ENCODE measurements around the gene DDX1.

DDX1 gene

GRCh38 chr2:15596350-15596749, 4.7 kb downstream of the DDX1 start:
- H2AFZ ChIP-seq (ENCODE audit: low read depth, low read length) = no peak overlapping the region
- DNase-seq = no peak
- no peak overlapping the region for H2BK15ac ChIP-seq (ENCODE audit: low read depth, poor library complexity, severe bottlenecking)
- H4K8ac ChIP-seq (ENCODE audit: low read length) = no peak overlapping the region
- no peak overlapping the region for H3K4me2 ChIP-seq (ENCODE audit: low read length, poor library complexity, severe bottlenecking)
- H2BK5ac ChIP-seq (ENCODE audit: low read depth, low read length, poor library complexity, severe bottlenecking) = no peak overlapping the region
- H3K27me3 ChIP-seq (ENCODE audit: control insufficient read depth in 1 of 2, insufficient read depth in 1 of 2, low read length in 2 of 2) = no peaks in the 10 kb centered on the region
- H3K4me1 ChIP-seq (ENCODE audit: control insufficient read depth, insufficient read depth, low read depth, low read length) = peaks cover 2% of the 10 kb centered on the region
- H2BK12ac ChIP-seq (ENCODE audit: low read length in 2 of 2) = no peak overlapping the region
- H3K36me3 ChIP-seq (ENCODE audit: control insufficient read depth in 1 of 2, insufficient read depth in 2 of 2, low read depth in 1 of 2, low read length in 2 of 2) = peaks cover 7 to 66% of the 10 kb centered on the region in 2 experiments
- H3K23ac ChIP-seq (ENCODE audit: low read length in 2 of 2) = no peak overlapping the region
- H3K9me3 ChIP-seq (ENCODE audit: control insufficient read depth, low read length) = no peaks in the 10 kb centered on the region
- H3K4me3 ChIP-seq (ENCODE audit: insufficient read depth in 1 of 2, low read depth in 1 of 2, low read length in 2 of 2) = no peak overlapping the region
- H2AK5ac ChIP-seq (ENCODE audit: low read length, severe bottlenecking) = no peak overlapping the region
- H3K9ac ChIP-seq (ENCODE audit: low read length) = peak overlapping the region; percentile 2
- H4K91ac ChIP-seq (ENCODE audit: low read length) = no peak overlapping the region
- no peak overlapping the region for H3K4ac ChIP-seq (ENCODE audit: low read depth in 1 of 2, low read length in 2 of 2)
- peaks cover 15% of the 10 kb centered on the region for H3K79me1 ChIP-seq (replicated peaks; ENCODE audit: low read length, poor library complexity, severe bottlenecking)
- H3K18ac ChIP-seq (ENCODE audit: low read depth in 1 of 2, low read length in 2 of 2) = no peak overlapping the region
- H3K27ac ChIP-seq (ENCODE audit: low read length, poor library complexity, severe bottlenecking) = no peak overlapping the region
- 97% methylated on average over 2 of the region's 2 CpGs for WGBS
- no peak overlapping the region for H3K14ac ChIP-seq (ENCODE audit: low read length in 2 of 2)
- H2BK120ac ChIP-seq (ENCODE audit: low read depth, low read length) = no peak overlapping the region

- no peak overlapping the region for H4K8ac ChIP-seq (ENCODE audit: low read length)
- H3K4me3 ChIP-seq (ENCODE audit: insufficient read depth in 1 of 2, low read depth in 1 of 2, low read length in 2 of 2) = no peak overlapping the region
- H2BK15ac ChIP-seq (ENCODE audit: low read depth, poor library complexity, severe bottlenecking) = no peak overlapping the region
- peaks cover 16% of the 10 kb centered on the region for H3K79me1 ChIP-seq (replicated peaks; ENCODE audit: low read length, poor library complexity, severe bottlenecking)
- H3K23ac ChIP-seq (ENCODE audit: low read length in 2 of 2) = no peak overlapping the region
- no peak overlapping the region for H3K14ac ChIP-seq (ENCODE audit: low read length in 2 of 2)
- H3K4ac ChIP-seq (ENCODE audit: low read depth in 1 of 2, low read length in 2 of 2) = no peak overlapping the region
- H3K27ac ChIP-seq (ENCODE audit: low read length, poor library complexity, severe bottlenecking) = no peak overlapping the region
- no peak overlapping the region for H3K4me2 ChIP-seq (ENCODE audit: low read length, poor library complexity, severe bottlenecking)
- H4K91ac ChIP-seq (ENCODE audit: low read length) = no peak overlapping the region
- 79% methylated on average over 2 of the region's 4 CpGs for WGBS
- no peak overlapping the region for H2BK12ac ChIP-seq (ENCODE audit: low read length in 2 of 2)
- no peaks in the 10 kb centered on the region for H3K27me3 ChIP-seq (ENCODE audit: control insufficient read depth in 1 of 2, insufficient read depth in 1 of 2, low read length in 2 of 2)
- H2AK5ac ChIP-seq (ENCODE audit: low read length, severe bottlenecking) = no peak overlapping the region
- H3K18ac ChIP-seq (ENCODE audit: low read depth in 1 of 2, low read length in 2 of 2) = no peak overlapping the region
- H2AFZ ChIP-seq (ENCODE audit: low read depth, low read length) = no peak overlapping the region
- no peak overlapping the region for H3K9ac ChIP-seq (ENCODE audit: low read length)
- peaks cover 2% of the 10 kb centered on the region for H3K4me1 ChIP-seq (ENCODE audit: control insufficient read depth, insufficient read depth, low read depth, low read length)
- H3K36me3 ChIP-seq (ENCODE audit: control insufficient read depth in 1 of 2, insufficient read depth in 2 of 2, low read depth in 1 of 2, low read length in 2 of 2) = peaks cover 7 to 72% of the 10 kb centered on the region in 2 experiments
- no peaks in the 10 kb centered on the region for H3K9me3 ChIP-seq (ENCODE audit: control insufficient read depth, low read length)
- no peak overlapping the region for H2BK120ac ChIP-seq (ENCODE audit: low read depth, low read length)
- H2BK5ac ChIP-seq (ENCODE audit: low read depth, low read length, poor library complexity, severe bottlenecking) = no peak overlapping the region
- DNase-seq = no peak
These were observed 5.3 kb downstream of the DDX1 start for GRCh38 chr2:15596968-15597367.

- Histone ChIP-seq H3K14ac (ENCODE audit: low read length in 2 of 2) (no peak overlapping the region), H3K4me3 (ENCODE audit: insufficient read depth in 1 of 2, low read depth in 1 of 2, low read length in 2 of 2) (no peak overlapping the region), H2BK5ac (ENCODE audit: low read depth, low read length, poor library complexity, severe bottlenecking) (no peak overlapping the region), H3K4ac (ENCODE audit: low read depth in 1 of 2, low read length in 2 of 2) (no peak overlapping the region), H2AK5ac (ENCODE audit: low read length, severe bottlenecking) (no peak overlapping the region), H3K9me3 (ENCODE audit: control insufficient read depth, low read length) (no peaks in the 10 kb centered on the region), H3K27ac (ENCODE audit: low read length, poor library complexity, severe bottlenecking) (no peak overlapping the region), H3K36me3 (ENCODE audit: control insufficient read depth in 1 of 2, insufficient read depth in 2 of 2, low read depth in 1 of 2, low read length in 2 of 2) (peaks cover 16 to 97% of the 10 kb centered on the region in 2 experiments), H3K23ac (ENCODE audit: low read length in 2 of 2) (no peak overlapping the region), H2BK15ac (ENCODE audit: low read depth, poor library complexity, severe bottlenecking) (no peak overlapping the region), H2BK120ac (ENCODE audit: low read depth, low read length) (no peak overlapping the region), H4K91ac (ENCODE audit: low read length) (no peak overlapping the region), H4K8ac (ENCODE audit: low read length) (no peak overlapping the region), H3K9ac (ENCODE audit: low read length) (no peak overlapping the region), H3K79me1 (replicated peaks; ENCODE audit: low read length, poor library complexity, severe bottlenecking) (peaks cover 21% of the 10 kb centered on the region), H3K27me3 (ENCODE audit: control insufficient read depth in 1 of 2, insufficient read depth in 1 of 2, low read length in 2 of 2) (no peaks in the 10 kb centered on the region), H2AFZ (ENCODE audit: low read depth, low read length) (no peak overlapping the region), H3K18ac (ENCODE audit: low read depth in 1 of 2, low read length in 2 of 2) (no peak overlapping the region), H3K4me1 (ENCODE audit: control insufficient read depth, insufficient read depth, low read depth, low read length) (no peaks in the 10 kb centered on the region), H2BK12ac (ENCODE audit: low read length in 2 of 2) (no peak overlapping the region), H3K4me2 (ENCODE audit: low read length, poor library complexity, severe bottlenecking) (no peak overlapping the region)
- no peak for DNase-seq
- WGBS = 94% methylated on average over 1 of the region's 1 CpG
These were observed 8.3 kb downstream of the DDX1 start for GRCh38 chr2:15599994-15600393.

GRCh38 chr2:15601681-15602080, 10.0 kb downstream of the DDX1 start:
- no peak overlapping the region for H2BK5ac ChIP-seq (ENCODE audit: low read depth, low read length, poor library complexity, severe bottlenecking)
- H3K27me3 ChIP-seq (ENCODE audit: control insufficient read depth in 1 of 2, insufficient read depth in 1 of 2, low read length in 2 of 2) = no peaks in the 10 kb centered on the region
- H3K9ac ChIP-seq (ENCODE audit: low read length) = no peak overlapping the region
- H2BK15ac ChIP-seq (ENCODE audit: low read depth, poor library complexity, severe bottlenecking) = no peak overlapping the region
- no peaks in the 10 kb centered on the region for H3K4me1 ChIP-seq (ENCODE audit: control insufficient read depth, insufficient read depth, low read depth, low read length)
- H2BK12ac ChIP-seq (ENCODE audit: low read length in 2 of 2) = no peak overlapping the region
- no peak overlapping the region for H3K27ac ChIP-seq (ENCODE audit: low read length, poor library complexity, severe bottlenecking)
- no peak overlapping the region for H2BK120ac ChIP-seq (ENCODE audit: low read depth, low read length)
- no peak overlapping the region for H3K4me3 ChIP-seq (ENCODE audit: insufficient read depth in 1 of 2, low read depth in 1 of 2, low read length in 2 of 2)
- no peak overlapping the region for H3K18ac ChIP-seq (ENCODE audit: low read depth in 1 of 2, low read length in 2 of 2)
- DNase-seq = no peak
- no peak overlapping the region for H3K4me2 ChIP-seq (ENCODE audit: low read length, poor library complexity, severe bottlenecking)
- no peak overlapping the region for H4K8ac ChIP-seq (ENCODE audit: low read length)
- H3K36me3 ChIP-seq (ENCODE audit: control insufficient read depth in 1 of 2, insufficient read depth in 2 of 2, low read depth in 1 of 2, low read length in 2 of 2) = peaks cover 18 to 97% of the 10 kb centered on the region in 2 experiments
- no peak overlapping the region for H3K4ac ChIP-seq (ENCODE audit: low read depth in 1 of 2, low read length in 2 of 2)
- no peak overlapping the region for H3K14ac ChIP-seq (ENCODE audit: low read length in 2 of 2)
- H4K91ac ChIP-seq (ENCODE audit: low read length) = no peak overlapping the region
- peaks cover 20% of the 10 kb centered on the region for H3K79me1 ChIP-seq (replicated peaks; ENCODE audit: low read length, poor library complexity, severe bottlenecking)
- no peak overlapping the region for H2AFZ ChIP-seq (ENCODE audit: low read depth, low read length)
- no peak overlapping the region for H2AK5ac ChIP-seq (ENCODE audit: low read length, severe bottlenecking)
- no peaks in the 10 kb centered on the region for H3K9me3 ChIP-seq (ENCODE audit: control insufficient read depth, low read length)
- H3K23ac ChIP-seq (ENCODE audit: low read length in 2 of 2) = no peak overlapping the region
- WGBS = no CpG with 5 or more reads among the region's 1 CpG
